NCI-H524 treated with DMSO at 0.1 percent for 48 hours (cell line): ENCODE measurements around the gene ZNF286A.
"Not testable (repeated sequence)": the region's sequence is repeated elsewhere in the genome, so short reads cannot be mapped to it uniquely, and the experiment has no call there.

Source experiments
- DNase-seq: peaks from one replicate; lab custom pipeline; 2025; lab: John Stamatoyannopoulos, UW

Gene ZNF286A

DNA sequence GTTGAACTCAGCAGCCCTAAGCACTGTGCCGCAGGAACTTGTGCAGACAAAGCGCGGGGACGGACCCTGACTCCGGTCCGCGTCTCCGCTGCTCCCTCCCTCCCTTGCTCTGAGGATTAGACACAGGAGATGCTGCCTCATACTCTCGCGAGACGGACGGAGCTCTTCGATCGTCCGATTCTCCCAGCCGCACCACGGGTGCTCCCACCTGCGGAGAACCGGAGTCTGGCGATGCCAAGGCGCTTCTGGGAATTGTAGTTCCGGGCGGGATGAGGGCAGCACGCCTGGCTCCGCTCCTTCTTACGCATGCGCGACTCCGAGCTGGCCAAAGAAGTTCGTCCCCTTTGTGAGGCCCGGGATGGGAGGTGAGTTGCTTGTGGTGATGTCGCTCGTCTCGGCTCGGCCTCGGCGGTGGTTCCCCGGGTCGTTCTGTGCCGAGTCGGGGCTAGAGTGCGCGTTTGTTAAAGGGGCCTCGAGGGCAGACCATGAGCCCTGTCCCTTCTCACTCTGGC is at the start of gene ZNF286A:
ZNF286A (plus strand) TSS at position 340 of the 512 bp plus-strand sequence. CDS start 578 bp downstream, outside the sequence.
- peak; percentile 91 for DNase-seq

DNA sequence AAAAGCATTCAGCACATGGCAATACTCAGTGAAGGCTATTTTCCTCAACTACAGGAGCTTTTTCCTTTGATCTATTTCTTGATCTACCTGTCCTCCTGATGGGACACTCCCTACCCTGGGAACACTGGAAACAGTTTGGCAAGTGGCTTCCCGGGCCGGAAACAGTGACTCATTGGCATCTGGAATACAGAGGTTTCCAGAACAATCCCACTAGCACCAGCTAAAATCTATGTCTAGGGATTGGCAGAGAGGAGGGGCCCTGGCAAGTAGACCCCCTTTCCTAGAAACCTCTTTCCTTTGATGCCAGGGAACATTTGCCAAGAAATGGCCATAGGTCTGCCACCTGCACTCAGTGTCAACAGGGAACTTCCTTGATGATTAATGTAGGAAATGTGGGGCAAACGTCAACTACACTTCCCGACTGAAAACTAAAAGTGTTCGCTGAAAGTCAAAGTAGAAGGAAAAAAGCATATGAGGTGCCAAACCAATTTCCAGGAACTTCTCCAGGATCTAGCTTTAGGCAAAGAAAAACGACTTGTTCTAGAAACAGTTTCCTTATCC is 49.6 kb upstream of the ZNF286A start:
- no peak for DNase-seq

DNA sequence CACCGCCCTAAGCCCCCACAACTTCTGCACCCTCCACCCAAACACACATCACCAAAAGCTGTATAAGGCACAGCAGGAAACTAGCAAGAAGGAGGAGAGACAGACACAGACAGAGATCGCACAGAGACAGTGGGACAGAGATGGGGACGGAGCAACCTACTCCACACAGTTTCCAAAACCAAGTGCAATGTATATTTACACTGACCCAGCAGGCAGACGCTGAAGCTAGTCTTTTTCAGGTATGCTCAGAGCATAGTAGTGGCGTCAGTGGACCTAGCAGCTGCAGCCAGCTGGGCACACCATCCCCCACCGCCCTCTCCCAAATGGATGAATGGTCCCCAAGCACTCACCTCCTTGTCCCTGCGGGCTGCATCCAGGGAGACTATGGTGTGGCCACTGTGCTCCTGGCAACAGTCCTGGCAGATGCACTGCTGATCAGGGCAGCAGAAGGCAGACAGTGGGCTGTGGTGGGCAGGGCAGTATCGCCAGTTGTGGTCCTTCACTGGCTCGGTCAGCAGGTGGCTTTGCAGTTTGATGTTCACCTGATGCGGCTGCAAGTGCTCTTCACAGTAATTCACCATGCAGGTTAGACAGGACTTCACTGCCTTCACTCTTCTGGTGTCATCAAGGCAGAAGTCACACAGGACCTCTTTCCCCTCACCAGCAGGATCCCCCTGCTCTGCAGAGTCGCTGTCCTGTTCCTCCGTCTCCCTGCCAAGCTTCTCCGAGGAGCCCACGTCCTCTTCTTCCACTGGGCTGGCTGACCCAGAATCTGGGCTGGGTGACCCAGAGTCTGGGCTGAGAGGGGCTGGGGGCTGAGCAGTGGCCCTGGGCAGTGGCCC is 48.6 kb upstream of the ZNF286A start:
- DNase-seq: no peak

DNA sequence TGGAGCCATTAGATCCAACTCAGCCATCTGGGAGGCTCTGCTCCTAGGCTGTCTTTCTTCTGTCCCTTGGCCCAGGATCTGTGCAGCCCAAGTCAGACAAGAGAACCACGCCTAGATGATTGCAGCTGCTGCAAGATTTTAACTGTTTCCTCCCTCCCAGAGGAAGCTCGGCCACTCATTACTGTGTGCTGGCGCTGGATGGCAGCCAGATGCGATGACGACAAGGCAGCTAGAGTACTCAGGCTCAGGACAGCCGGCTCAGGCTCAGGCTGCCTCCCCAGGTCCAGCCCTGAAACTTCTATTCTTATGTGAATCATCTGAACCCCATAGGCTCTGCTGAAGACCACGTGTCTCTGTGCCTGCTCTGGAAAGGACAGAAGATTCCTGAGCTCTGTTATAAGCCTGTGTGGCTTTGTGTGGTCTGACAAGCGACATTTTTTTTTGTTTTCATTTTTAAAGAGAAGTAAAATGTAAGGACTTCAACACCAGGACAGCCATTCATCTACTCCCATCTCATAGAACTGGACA is 47.9 kb upstream of the ZNF286A start:
- DNase-seq: peak; percentile 55

- no peak for DNase-seq
These were observed 46.6 kb upstream of the ZNF286A start for GRCh38 chr17:15652960-15653359.

DNA sequence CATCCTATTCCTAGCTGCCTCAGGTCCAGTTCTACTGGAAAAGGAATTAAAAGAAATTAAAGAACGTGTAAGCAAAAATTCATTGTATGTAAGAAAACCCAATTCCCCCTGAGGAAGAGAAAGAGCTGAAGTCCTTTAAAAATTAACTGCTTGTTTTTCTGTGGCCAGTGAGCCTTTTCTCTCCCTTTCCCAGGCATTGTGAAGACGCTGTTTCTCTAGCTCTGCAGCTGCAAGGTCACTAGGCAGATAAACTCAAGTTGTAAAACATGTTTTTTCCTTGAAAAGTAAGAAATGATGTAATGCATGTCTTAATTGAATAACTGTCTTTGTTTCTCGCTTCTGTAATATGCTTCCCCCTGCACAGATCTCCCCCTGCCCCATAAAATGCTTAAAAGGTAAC is 45.2 kb upstream of the ZNF286A start:
- not testable (repeated sequence) for DNase-seq

DNA sequence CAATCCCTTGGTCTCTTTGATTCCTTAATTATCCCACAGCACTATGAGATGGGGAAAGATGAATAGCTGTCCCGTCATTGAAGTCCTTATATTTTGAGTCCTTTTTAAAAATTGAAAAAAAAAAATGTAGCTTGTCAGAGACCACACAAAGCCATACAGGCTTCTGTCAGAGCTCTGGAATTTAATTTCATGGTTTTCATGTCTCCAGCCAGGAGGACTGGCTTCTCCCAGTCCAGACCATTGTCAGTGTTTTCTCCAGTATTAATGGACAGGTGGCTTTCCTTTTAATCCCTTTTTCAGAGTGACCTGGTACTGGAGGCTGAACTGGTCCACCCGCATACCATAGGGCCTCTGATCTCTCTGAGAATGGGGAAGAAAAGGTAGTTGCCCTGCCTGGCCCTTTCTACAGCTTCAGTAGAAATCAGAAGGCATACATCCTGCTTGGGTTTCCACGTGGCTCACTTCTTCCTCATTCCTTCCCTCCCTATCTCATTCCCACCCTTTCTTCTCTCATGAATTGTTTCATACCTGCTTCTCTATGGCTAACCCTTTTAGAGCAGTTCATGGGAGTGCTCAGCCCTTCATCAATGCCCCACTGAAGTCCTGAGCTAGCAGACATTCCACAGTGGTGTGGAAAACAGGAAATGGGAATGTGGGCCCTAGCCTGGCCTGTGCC is 44.5 kb upstream of the ZNF286A start:
- no peak for DNase-seq

DNA sequence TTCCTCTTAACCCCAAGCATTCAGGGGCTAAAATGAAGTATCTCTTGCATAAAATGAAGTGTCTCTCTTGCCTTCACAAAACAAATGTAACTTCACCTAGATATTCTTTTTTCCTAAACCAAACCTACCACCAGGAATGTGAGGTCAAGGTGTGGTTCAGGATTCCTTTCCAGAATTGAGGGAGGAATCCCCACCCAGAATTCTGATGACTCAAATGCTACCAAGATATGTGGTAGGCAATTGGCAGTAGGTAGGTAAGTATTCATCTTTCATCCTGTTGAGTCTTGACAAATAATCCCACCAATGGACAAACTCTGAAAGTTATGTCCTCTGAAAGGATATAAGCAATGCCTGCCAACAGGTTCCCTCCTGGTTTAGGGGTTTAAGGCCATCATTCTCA is 41.7 kb upstream of the ZNF286A start:
- no peak for DNase-seq

DNA sequence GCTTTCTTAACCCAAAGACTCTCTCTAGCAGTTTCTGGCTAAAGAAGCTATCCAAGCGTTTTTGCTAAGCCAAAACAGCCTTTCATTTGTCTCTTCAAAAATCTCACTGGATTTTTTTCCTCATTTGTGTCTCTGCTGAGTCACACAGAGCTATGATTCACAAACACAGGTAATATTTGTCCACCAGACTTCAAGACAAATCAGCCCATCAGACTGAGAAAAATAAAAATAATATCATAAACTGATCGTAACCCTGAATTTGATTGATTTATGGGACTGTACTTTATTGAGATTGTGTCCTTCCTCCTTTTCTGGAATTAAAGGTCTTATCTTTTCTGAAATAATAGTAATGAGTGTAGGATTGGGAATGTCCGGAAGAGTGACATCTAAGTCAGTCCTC is 41.3 kb upstream of the ZNF286A start:
- DNase-seq: no peak

DNA sequence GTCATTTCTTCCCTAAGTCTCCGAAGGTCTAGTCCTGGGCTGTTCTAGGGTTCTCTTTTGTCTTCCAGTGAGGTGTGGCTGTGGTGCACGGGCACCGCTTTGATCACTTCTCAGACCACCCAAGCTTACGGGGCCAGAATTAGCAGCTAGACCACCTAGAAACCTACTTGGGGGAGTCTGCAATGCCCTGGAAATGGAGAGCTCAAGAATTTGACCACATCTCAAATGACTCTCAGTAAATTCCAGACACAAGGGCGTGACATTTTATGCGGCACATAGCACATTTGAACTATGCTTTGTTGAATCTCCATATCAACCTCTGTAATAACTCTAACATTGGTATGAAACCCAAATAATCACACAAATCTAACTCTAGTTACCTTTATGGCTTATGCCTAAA is 40.3 kb upstream of the ZNF286A start:
- no peak for DNase-seq

GRCh38 chr17:15659663-15660062 is 39.9 kb upstream of the ZNF286A start:
- DNase-seq: no peak

GRCh38 chr17:15660077-15660476 is 39.5 kb upstream of the ZNF286A start:
- DNase-seq: no peak

DNA sequence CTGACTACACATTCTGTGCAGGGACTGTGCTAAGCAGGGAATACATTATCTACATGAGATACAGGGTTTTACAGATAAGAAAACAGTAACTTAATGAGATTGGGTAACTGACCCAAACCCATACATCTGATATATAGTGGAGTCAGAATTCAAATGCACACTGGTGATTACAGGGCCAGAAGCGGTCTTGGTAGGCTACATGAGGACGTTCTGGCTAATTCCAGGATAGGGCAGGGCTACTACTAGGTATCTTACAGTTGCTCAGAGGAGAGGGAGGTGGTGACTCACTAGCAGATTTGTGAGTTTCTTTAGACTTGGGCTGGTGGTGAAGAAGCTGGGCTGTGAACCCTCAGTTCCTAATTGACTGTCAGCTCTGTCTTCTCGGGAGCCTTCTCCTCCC is 36.9 kb upstream of the ZNF286A start:
- DNase-seq: no peak

- DNase-seq: no peak
These were observed 36.4 kb upstream of the ZNF286A start for GRCh38 chr17:15663176-15663575.

GRCh38 chr17:15663691-15664090 is 35.9 kb upstream of the ZNF286A start:
- DNase-seq: no peak

DNA sequence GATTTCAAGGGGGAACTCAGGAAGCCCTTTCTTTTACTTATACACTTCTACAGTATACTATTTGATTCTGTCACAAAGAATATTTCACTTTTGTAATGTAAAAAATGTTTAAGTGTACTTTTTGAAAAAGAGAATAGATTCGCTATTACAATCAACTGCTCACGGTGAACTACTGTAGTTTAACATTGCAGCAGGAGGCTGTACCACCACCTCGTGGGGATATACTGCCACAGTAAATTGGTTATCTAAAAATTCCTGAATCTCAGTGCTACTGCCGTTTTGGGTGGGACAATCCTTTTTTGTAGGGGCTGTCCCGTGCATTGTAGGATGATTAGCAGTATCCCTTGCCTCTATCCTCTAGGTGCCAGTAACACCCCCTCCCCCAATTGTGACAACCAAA is 30.0 kb upstream of the ZNF286A start:
- DNase-seq: not testable (repeated sequence)

- DNase-seq: not testable (repeated sequence)
These were observed 24.9 kb upstream of the ZNF286A start for GRCh38 chr17:15674640-15675039.

DNA sequence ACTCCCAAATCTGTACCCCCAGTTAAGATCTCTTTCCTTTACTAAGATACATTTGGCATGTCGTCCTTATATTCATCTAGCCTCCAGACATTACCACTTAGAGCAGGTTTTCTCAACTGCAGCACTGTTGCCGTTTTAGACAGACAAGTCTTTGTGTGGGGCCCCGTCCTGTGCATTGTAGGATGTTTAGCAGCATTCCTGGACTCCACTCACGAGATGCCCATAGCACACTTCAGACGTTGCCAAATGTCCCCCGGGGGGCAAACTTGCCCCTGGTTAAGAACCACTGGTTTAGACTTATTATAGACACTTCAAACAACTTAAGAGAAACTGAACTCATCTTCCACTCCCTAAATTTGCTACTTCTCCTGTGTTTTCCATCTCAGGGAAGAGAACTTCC is 23.6 kb upstream of the ZNF286A start:
- not testable (repeated sequence) for DNase-seq

DNA sequence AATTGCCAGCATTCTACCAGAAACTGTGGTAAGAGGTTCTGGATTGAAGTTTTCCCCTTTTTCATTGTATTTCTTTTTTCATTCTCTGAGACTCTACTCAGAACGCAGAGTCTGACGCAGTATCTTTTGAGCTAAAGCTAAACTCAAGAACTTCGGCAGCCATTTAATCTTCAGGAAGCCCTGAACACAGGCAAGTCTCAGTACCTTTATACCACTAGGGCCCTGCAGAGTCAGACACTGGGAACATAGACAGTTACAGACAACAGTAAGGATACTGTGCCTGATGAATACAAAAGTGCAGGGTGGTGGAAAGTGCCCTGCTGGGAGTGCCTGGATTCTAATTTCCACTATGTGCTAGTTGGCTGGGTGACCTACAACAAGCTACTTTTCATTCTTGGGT is 16.4 kb upstream of the ZNF286A start:
- DNase-seq: not testable (repeated sequence)

DNA sequence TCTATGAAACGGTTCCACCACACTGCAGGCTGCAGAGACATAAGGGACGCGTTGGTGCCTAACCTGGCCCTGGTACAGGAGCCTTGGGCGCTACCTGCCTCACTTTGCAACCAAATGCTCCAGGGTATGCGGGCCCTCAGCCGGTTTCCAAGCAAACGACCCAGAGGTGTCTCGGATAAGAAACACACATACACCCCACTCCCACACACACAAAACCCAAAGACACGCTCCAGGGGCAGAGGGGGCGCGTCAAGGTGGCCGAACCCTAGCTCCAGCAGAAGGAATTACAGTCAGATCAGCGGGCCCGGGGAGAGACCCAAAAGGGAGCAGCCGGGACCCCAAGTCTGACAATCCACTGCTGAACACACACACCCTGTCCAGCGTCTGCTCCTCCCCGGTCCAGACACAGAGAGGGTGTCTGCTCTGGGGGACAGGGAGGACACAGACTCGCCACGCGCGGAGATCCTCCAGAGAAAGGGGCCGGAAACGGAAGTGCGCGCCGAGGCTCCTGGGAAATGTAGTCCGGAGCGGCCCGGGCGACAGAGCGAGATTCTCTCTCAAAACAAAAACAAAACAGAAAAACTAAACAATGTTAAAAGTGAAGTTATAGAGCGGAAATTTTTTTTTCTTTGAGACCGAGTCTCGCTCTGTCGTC is 15.6 kb upstream of the ZNF286A start, which contains the start of gene TRIM16:
TRIM16 (minus strand) TSS at position 488 of the 655 bp plus-strand sequence. CDS start 32,702 bp downstream, outside the sequence.
- DNase-seq: not testable (repeated sequence)

- not testable (repeated sequence) for DNase-seq
These were observed 12.1 kb upstream of the ZNF286A start for GRCh38 chr17:15687494-15687893.

GRCh38 chr17:15698967-15699366 is 585 bp upstream of the ZNF286A start:
- not testable (repeated sequence) for DNase-seq
